ENCODE measurements around the gene CAPN5.
"Not testable (repeated sequence)": the region's sequence is repeated elsewhere in the genome, so short reads cannot be mapped to it uniquely, and the experiment has no call there.

CAPN5 gene

GRCh38 chr11:77096591-77097019, 29.8 kb downstream of the CAPN5 start:
- DNase-seq (ENCODE audit: low spot score): no peak

GRCh38 chr11:77097180-77097579, 30.4 kb downstream of the CAPN5 start:
- not testable (repeated sequence) for DNase-seq (ENCODE audit: low spot score)

GRCh38 chr11:77100166-77101042, 33.6 kb downstream of the CAPN5 start:
- no peak for DNase-seq (ENCODE audit: low spot score)

GRCh38 chr11:77101043-77101537, 34.3 kb downstream of the CAPN5 start:
- DNase-seq (ENCODE audit: low spot score): no peak

GRCh38 chr11:77102246-77103210, 35.8 kb downstream of the CAPN5 start, which contains the start of gene OMP:
TSS of gene OMP (plus strand) at chr11:77102840. CDS start at chr11:77102840, 0 bp downstream.
- DNase-seq (ENCODE audit: low spot score): no peak

- DNase-seq (ENCODE audit: low spot score): no peak
These were observed 36.5 kb downstream of the CAPN5 start for GRCh38 chr11:77103319-77103718.

- no peak for DNase-seq (ENCODE audit: low spot score)
These were observed 38.0 kb downstream of the CAPN5 start for GRCh38 chr11:77104727-77105126.

- no peak for DNase-seq (ENCODE audit: low spot score)
These were observed 39.5 kb downstream of the CAPN5 start for GRCh38 chr11:77106321-77106720.

GRCh38 chr11:77106759-77107158, 40.0 kb downstream of the CAPN5 start:
- DNase-seq (ENCODE audit: low spot score): no peak

- DNase-seq (ENCODE audit: low spot score): no peak
These were observed 41.2 kb downstream of the CAPN5 start for GRCh38 chr11:77107950-77108349.

GRCh38 chr11:77108436-77108835, 41.7 kb downstream of the CAPN5 start:
- DNase-seq (ENCODE audit: low spot score): no peak

- no peak for DNase-seq (ENCODE audit: low spot score)
These were observed 42.7 kb downstream of the CAPN5 start for GRCh38 chr11:77109236-77110019.

GRCh38 chr11:77110836-77111235, 44.1 kb downstream of the CAPN5 start:
- no peak for DNase-seq (ENCODE audit: low spot score)

- DNase-seq (ENCODE audit: low spot score): no peak
These were observed 44.5 kb downstream of the CAPN5 start for GRCh38 chr11:77111277-77111676.

GRCh38 chr11:77111946-77112345, 45.2 kb downstream of the CAPN5 start:
- DNase-seq (ENCODE audit: low spot score): no peak

- DNase-seq (ENCODE audit: low spot score): no peak
These were observed 46.0 kb downstream of the CAPN5 start for GRCh38 chr11:77112641-77113381.

GRCh38 chr11:77113382-77114088, 46.8 kb downstream of the CAPN5 start:
- peak; percentile 36 for DNase-seq (ENCODE audit: low spot score)

- no peak for DNase-seq (ENCODE audit: low spot score)
These were observed 47.3 kb downstream of the CAPN5 start for GRCh38 chr11:77114089-77114463.

GRCh38 chr11:77115181-77115611, 48.4 kb downstream of the CAPN5 start:
- no peak for DNase-seq (ENCODE audit: low spot score)

GRCh38 chr11:77115956-77116355, 49.2 kb downstream of the CAPN5 start:
- no peak for DNase-seq (ENCODE audit: low spot score)
